Renal cortex interstitium (tissue), 11 donors: ENCODE results near the gene CASK. TPM values are rescaled to one million over a fixed set of nuclear protein-coding genes. Genes with fewer than 3 reads are reported as not detected.
"Not testable (repeated sequence)": the region's sequence is repeated elsewhere in the genome, so short reads cannot be mapped to it uniquely, and the experiment has no call there.

Experiments used
- DNase-seq, 11 donors: peaks; one replicate each; pipeline ENCODE4 v3.0.0-alpha.2; 2013; ENCODE audit warnings: low read depth in 9 of 11, low spot score in 4 of 11; ENCODE audit errors: extremely low read depth in 1 of 11
- polyA plus RNA-seq, 3 donors: library from polyadenylated mRNA; unstranded; fragments of 120-200 nt; gene quantifications; one replicate each; pipeline ENCODE4 v1.2.1, GENCODE V29; 2013; ENCODE audit not compliant: insufficient read length in 3 of 3

CASK gene
- polyA plus RNA-seq, 3 donors = 44.7 to 52.3 (median 47.4) TPM

- DNase-seq = no peak
These were observed 143.4 kb downstream of the CASK start for GRCh38 chrX:41779941-41780340.

GRCh38 chrX:41779030-41779564 is 144.3 kb downstream of the CASK start:
- DNase-seq = no peak

GRCh38 chrX:41761702-41762101 is 161.7 kb downstream of the CASK start:
- no peak for DNase-seq

GRCh38 chrX:41761169-41761568 is 162.2 kb downstream of the CASK start:
- DNase-seq = no peak

GRCh38 chrX:41759817-41760216 is 163.5 kb downstream of the CASK start:
- no peak for DNase-seq

GRCh38 chrX:41758401-41758800 is 165.0 kb downstream of the CASK start:
- DNase-seq = no peak

GRCh38 chrX:41750716-41751115 is 172.6 kb downstream of the CASK start:
- no peak for DNase-seq

- DNase-seq = no peak
These were observed 183.5 kb downstream of the CASK start for GRCh38 chrX:41739871-41740270.

GRCh38 chrX:41737065-41737464 is 186.3 kb downstream of the CASK start:
- DNase-seq = no peak

GRCh38 chrX:41734530-41734929 is 188.8 kb downstream of the CASK start:
- no peak for DNase-seq

GRCh38 chrX:41733939-41734338 is 189.4 kb downstream of the CASK start:
- DNase-seq = no peak

GRCh38 chrX:41732260-41732659 is 191.1 kb downstream of the CASK start:
- no peak for DNase-seq

- DNase-seq = no peak
These were observed 193.3 kb downstream of the CASK start for GRCh38 chrX:41730081-41730480.

GRCh38 chrX:41728125-41728524 is 195.2 kb downstream of the CASK start:
- DNase-seq = no peak

- DNase-seq = no peak
These were observed 199.5 kb downstream of the CASK start, which contains the start of gene GPR82 for GRCh38 chrX:41723826-41724225. GPR82 (plus strand) TSS chrX:41724181; CDS start chrX:41727027, 2,846 bp downstream.

GRCh38 chrX:41722816-41723618 is 200.3 kb downstream of the CASK start:
- DNase-seq = no peak

GRCh38 chrX:41722214-41722613 is 201.1 kb downstream of the CASK start:
- no peak for DNase-seq

- DNase-seq = no peak
These were observed 201.8 kb downstream of the CASK start for GRCh38 chrX:41721590-41721989.

- no peak for DNase-seq
These were observed 203.1 kb downstream of the CASK start for GRCh38 chrX:41720125-41720779.

GRCh38 chrX:41719610-41720009 is 203.7 kb downstream of the CASK start:
- DNase-seq = not testable (repeated sequence)
